ENCODE results near the gene SAMMSON. TPM values are rescaled to one million over a fixed set of nuclear protein-coding genes. Genes with fewer than 3 reads are reported as not detected.

The SAMMSON gene
- total RNA-seq (2012; rRNA removed): not detected in 2 replicates

DNA sequence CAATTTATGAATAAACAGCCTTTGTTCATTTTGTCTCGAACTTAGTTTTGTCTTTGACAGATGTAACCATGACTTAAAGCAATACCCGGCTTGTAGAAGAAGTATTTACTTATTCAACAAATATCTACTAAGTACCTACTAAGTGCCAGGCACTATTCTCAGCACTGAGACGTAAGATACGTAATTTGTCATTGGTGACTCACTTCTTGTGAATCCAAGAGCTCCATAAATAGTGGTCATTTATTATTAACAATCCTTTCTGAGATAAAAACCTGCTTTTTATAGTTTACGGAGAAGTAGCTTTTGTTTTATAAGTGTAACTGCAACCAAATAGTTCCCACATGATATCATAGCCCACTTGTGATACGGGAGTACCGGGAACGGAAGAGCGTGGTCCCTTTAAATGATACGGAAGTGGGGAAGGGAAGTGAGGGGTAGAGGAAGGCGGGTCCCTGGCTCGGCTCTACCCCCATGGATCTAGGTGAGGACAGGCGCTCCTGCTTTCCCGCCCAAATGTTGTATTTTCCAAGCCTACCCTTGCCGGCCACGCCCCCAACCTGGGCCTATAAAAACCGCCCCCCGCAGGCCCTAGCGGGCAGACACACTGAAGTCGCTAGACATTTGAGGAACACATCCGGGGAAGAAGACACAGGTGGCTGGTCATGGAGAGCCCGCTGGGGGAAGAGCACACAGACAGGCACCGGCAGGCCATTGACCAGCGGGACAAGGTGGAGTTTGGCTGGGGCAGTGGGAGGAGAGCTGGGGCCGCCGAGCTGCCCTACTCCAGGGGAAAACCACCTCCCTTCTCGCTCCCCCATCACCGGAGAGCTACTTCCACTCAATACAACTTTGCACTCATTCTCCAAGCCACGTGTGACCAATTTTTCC, at the start of gene SAMMSON:
TSS of gene SAMMSON (plus strand) at position 594 of the 888 bp plus-strand sequence.
- no peak within 1 kb of the TSS for H3K9ac ChIP-seq (ENCODE audit: low read depth, low read length)
- H3K4me2 ChIP-seq (ENCODE audit: low read length): peak within 1 kb of the TSS; percentile 48
- peak within 1 kb of the TSS; percentile 29 for H3K4me3 ChIP-seq (ENCODE audit: low read length)

GRCh38 chr3:69951616-69952015, 47.9 kb upstream of the SAMMSON start:
- Histone ChIP-seq H3K27me3 (ENCODE audit: control insufficient read depth, insufficient read depth, low read length) (no peaks in the 10 kb centered on the region), H3K4me2 (ENCODE audit: low read length) (no peak overlapping the region), H3K9me3 (replicated peaks; ENCODE audit: low read length) (no peaks in the 10 kb centered on the region), H3K9ac (ENCODE audit: low read depth, low read length) (no peak overlapping the region), H3K4me3 (ENCODE audit: low read length) (no peak overlapping the region), H3K36me3 (ENCODE audit: insufficient read depth, low read length) (no peaks in the 10 kb centered on the region), H3K4me1 (ENCODE audit: control insufficient read depth, insufficient read depth, low read length) (no peaks in the 10 kb centered on the region)

More for the DNA sequence above, at the start of gene SAMMSON:
- Histone ChIP-seq H3K4me1 (ENCODE audit: control insufficient read depth, insufficient read depth, low read length) (no peaks in the 10 kb centered on the region), H3K9me3 (replicated peaks; ENCODE audit: low read length) (no peaks in the 10 kb centered on the region), H3K27me3 (ENCODE audit: control insufficient read depth, insufficient read depth, low read length) (no peaks in the 10 kb centered on the region), H3K36me3 (ENCODE audit: insufficient read depth, low read length) (no peaks in the 10 kb centered on the region)

- Histone ChIP-seq H3K4me3 (ENCODE audit: low read length) (no peak overlapping the region), H3K9me3 (replicated peaks; ENCODE audit: low read length) (no peaks in the 10 kb centered on the region), H3K36me3 (ENCODE audit: insufficient read depth, low read length) (peaks cover 7% of the 10 kb centered on the region), H3K4me1 (ENCODE audit: control insufficient read depth, insufficient read depth, low read length) (no peaks in the 10 kb centered on the region), H3K27me3 (ENCODE audit: control insufficient read depth, insufficient read depth, low read length) (no peaks in the 10 kb centered on the region), H3K4me2 (ENCODE audit: low read length) (no peak overlapping the region), H3K9ac (ENCODE audit: low read depth, low read length) (no peak overlapping the region)
These were observed 40.0 kb upstream of the SAMMSON start for GRCh38 chr3:69959581-69959980.

DNA sequence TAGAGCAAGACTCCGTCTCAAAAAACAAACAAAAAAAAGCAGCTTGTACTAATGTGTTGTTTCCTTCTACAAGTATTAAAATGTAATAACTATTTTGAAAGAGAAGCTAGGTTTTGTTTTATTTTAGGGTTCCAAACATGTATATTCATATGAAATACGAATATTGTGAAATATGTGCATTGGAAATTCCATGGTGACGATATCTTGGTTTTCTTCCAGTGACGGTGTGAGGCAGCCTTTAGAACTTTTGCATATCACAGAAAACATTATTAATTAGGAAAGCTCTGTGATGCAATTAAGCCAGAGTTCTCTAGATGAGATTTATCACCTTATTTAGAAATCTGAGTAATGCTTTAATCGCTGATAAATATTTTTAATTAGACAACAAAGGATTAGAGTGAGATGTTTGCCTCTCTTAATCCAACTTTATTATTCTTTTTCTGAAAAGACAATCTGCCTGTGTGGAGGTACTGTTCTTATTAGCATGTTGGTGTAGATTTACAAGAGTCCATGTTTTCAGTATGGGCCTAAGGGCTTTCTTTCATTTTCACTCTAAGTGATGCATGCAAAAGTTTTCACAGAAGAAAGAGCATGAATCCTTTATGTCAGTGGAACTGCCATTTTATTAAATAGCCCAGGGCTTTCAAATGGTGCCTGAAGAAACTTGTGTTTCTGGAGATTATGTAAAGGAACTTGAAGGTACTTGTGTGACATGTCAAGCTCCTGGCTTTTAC, 37.7 kb upstream of the SAMMSON start:
- no peak overlapping the region for H3K4me2 ChIP-seq (ENCODE audit: low read length)
- no peaks in the 10 kb centered on the region for H3K27me3 ChIP-seq (ENCODE audit: control insufficient read depth, insufficient read depth, low read length)
- H3K36me3 ChIP-seq (ENCODE audit: insufficient read depth, low read length): peaks cover 7% of the 10 kb centered on the region
- H3K4me1 ChIP-seq (ENCODE audit: control insufficient read depth, insufficient read depth, low read length): no peaks in the 10 kb centered on the region
- H3K4me3 ChIP-seq (ENCODE audit: low read length): no peak overlapping the region
- no peak overlapping the region for H3K9ac ChIP-seq (ENCODE audit: low read depth, low read length)
- H3K9me3 ChIP-seq (replicated peaks; ENCODE audit: low read length): no peaks in the 10 kb centered on the region

DNA sequence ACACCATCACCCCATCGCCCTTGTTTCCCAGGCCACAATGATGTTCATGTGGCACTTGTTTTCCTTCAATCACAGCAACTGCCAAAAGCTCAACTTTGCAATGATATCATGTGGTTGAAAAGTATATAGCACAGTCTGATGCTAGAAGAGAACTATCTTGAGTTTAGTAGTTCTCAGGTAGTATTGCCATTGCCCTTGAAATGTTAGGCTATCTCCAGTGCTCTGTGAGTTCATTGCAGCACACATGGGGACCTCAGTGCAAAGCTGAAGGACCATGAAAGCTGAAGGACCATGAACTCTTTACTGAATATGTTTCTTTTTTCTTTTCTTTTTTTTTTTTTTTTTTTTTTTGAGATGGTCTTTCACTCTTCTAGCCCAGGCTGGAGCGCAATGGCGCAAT, 35.9 kb upstream of the SAMMSON start:
- H3K9me3 ChIP-seq (replicated peaks; ENCODE audit: low read length): no peaks in the 10 kb centered on the region
- no peak overlapping the region for H3K9ac ChIP-seq (ENCODE audit: low read depth, low read length)
- H3K4me3 ChIP-seq (ENCODE audit: low read length): no peak overlapping the region
- H3K36me3 ChIP-seq (ENCODE audit: insufficient read depth, low read length): peaks cover 7% of the 10 kb centered on the region
- no peak overlapping the region for H3K4me2 ChIP-seq (ENCODE audit: low read length)
- no peaks in the 10 kb centered on the region for H3K27me3 ChIP-seq (ENCODE audit: control insufficient read depth, insufficient read depth, low read length)
- no peaks in the 10 kb centered on the region for H3K4me1 ChIP-seq (ENCODE audit: control insufficient read depth, insufficient read depth, low read length)

DNA sequence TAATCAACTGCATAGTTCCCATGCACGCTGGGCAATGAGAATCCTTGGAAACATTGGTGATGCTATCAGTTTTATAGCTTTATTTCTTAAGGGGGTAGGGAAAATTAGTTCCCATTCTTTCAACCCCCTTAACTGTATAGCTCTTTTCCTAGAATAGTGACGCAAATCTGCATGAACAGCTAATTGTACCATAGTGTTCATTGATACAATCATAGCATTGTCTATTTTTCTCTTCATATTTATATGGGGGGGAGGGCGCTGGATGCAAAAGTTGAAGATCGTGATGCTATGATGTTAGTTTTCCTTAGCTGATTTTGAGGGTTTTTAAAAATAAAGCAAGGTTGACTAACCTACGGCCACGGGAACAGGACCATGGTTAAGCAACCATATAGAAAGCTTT, 32.4 kb upstream of the SAMMSON start:
- Histone ChIP-seq H3K27me3 (ENCODE audit: control insufficient read depth, insufficient read depth, low read length) (no peaks in the 10 kb centered on the region), H3K4me1 (ENCODE audit: control insufficient read depth, insufficient read depth, low read length) (no peaks in the 10 kb centered on the region), H3K4me3 (ENCODE audit: low read length) (no peak overlapping the region), H3K9ac (ENCODE audit: low read depth, low read length) (no peak overlapping the region), H3K4me2 (ENCODE audit: low read length) (no peak overlapping the region), H3K9me3 (replicated peaks; ENCODE audit: low read length) (no peaks in the 10 kb centered on the region), H3K36me3 (ENCODE audit: insufficient read depth, low read length) (no peaks in the 10 kb centered on the region)

GRCh38 chr3:69970827-69971226, 28.7 kb upstream of the SAMMSON start:
- no peak overlapping the region for H3K4me2 ChIP-seq (ENCODE audit: low read length)
- no peak overlapping the region for H3K9ac ChIP-seq (ENCODE audit: low read depth, low read length)
- H3K4me1 ChIP-seq (ENCODE audit: control insufficient read depth, insufficient read depth, low read length): no peaks in the 10 kb centered on the region
- no peaks in the 10 kb centered on the region for H3K36me3 ChIP-seq (ENCODE audit: insufficient read depth, low read length)
- H3K27me3 ChIP-seq (ENCODE audit: control insufficient read depth, insufficient read depth, low read length): no peaks in the 10 kb centered on the region
- no peak overlapping the region for H3K4me3 ChIP-seq (ENCODE audit: low read length)
- no peaks in the 10 kb centered on the region for H3K9me3 ChIP-seq (replicated peaks; ENCODE audit: low read length)

DNA sequence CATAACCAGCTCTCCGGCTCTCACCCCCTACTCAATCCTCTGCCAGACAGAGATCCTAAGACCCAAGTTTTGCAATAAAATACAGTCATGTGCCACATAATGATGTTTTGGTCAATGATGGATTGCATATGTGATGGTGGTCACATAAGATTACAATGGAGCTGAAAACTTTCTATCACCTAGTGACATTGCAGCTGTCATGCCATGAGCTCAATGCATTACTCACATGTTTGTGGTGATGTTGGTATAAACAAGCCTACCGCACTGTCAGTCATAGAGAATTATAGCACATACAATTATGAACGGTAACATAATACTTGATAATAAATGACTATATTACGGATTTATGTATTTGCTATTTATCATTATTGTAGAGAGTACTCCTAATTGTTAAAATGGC, 26.9 kb upstream of the SAMMSON start:
- no peaks in the 10 kb centered on the region for H3K36me3 ChIP-seq (ENCODE audit: insufficient read depth, low read length)
- H3K4me2 ChIP-seq (ENCODE audit: low read length): no peak overlapping the region
- H3K9ac ChIP-seq (ENCODE audit: low read depth, low read length): no peak overlapping the region
- no peak overlapping the region for H3K4me3 ChIP-seq (ENCODE audit: low read length)
- H3K27me3 ChIP-seq (ENCODE audit: control insufficient read depth, insufficient read depth, low read length): no peaks in the 10 kb centered on the region
- no peaks in the 10 kb centered on the region for H3K4me1 ChIP-seq (ENCODE audit: control insufficient read depth, insufficient read depth, low read length)
- no peaks in the 10 kb centered on the region for H3K9me3 ChIP-seq (replicated peaks; ENCODE audit: low read length)

- no peak overlapping the region for H3K9ac ChIP-seq (ENCODE audit: low read depth, low read length)
- no peak overlapping the region for H3K4me2 ChIP-seq (ENCODE audit: low read length)
- H3K36me3 ChIP-seq (ENCODE audit: insufficient read depth, low read length): no peaks in the 10 kb centered on the region
- H3K4me1 ChIP-seq (ENCODE audit: control insufficient read depth, insufficient read depth, low read length): no peaks in the 10 kb centered on the region
- no peaks in the 10 kb centered on the region for H3K27me3 ChIP-seq (ENCODE audit: control insufficient read depth, insufficient read depth, low read length)
- H3K9me3 ChIP-seq (replicated peaks; ENCODE audit: low read length): no peaks in the 10 kb centered on the region
- H3K4me3 ChIP-seq (ENCODE audit: low read length): no peak overlapping the region
These were observed 23.5 kb upstream of the SAMMSON start for GRCh38 chr3:69976021-69976420.

GRCh38 chr3:69983546-69984265, 15.8 kb upstream of the SAMMSON start:
- Histone ChIP-seq H3K4me3 (ENCODE audit: low read length) (no peak overlapping the region), H3K4me1 (ENCODE audit: control insufficient read depth, insufficient read depth, low read length) (no peaks in the 10 kb centered on the region)

DNA sequence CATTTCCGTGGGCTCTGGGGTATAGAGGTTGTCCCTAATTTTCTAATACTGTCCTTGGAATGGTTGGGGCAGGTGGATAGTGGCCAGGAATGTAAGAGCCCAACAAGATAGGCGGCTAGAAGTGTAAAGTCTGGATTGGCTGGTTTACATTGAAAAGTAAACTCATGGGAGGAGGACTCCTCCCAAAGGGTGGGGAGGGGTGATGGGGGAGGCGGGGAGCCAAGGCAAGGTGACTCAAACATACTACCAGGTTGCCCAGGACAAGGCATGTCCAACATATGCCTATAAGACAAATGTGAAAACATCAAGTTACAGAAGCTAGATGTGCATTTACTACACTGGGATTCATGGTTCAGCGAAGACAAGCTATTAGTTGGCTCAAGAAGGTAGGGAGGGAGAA, 14.3 kb upstream of the SAMMSON start:
- Histone ChIP-seq H3K9me3 (replicated peaks; ENCODE audit: low read length) (no peaks in the 10 kb centered on the region), H3K27me3 (ENCODE audit: control insufficient read depth, insufficient read depth, low read length) (peaks cover 5% of the 10 kb centered on the region), H3K9ac (ENCODE audit: low read depth, low read length) (no peak overlapping the region), H3K4me2 (ENCODE audit: low read length) (no peak overlapping the region), H3K36me3 (ENCODE audit: insufficient read depth, low read length) (no peaks in the 10 kb centered on the region), H3K4me1 (ENCODE audit: control insufficient read depth, insufficient read depth, low read length) (no peaks in the 10 kb centered on the region), H3K4me3 (ENCODE audit: low read length) (no peak overlapping the region)

More at GRCh38 chr3:69983546-69984265, 15.8 kb upstream of the SAMMSON start:
- Histone ChIP-seq H3K4me2 (ENCODE audit: low read length) (no peak overlapping the region), H3K9ac (ENCODE audit: low read depth, low read length) (no peak overlapping the region), H3K36me3 (ENCODE audit: insufficient read depth, low read length) (no peaks in the 10 kb centered on the region), H3K27me3 (ENCODE audit: control insufficient read depth, insufficient read depth, low read length) (peaks cover 4% of the 10 kb centered on the region), H3K9me3 (replicated peaks; ENCODE audit: low read length) (no peaks in the 10 kb centered on the region)

All from skeletal muscle satellite cell (primary cell).